Neural cell (in vitro differentiated cells): ENCODE data around the gene SLAMF6.

Experiments
- CTCF ChIP-seq: fragments of 450-650 bp; IDR thresholded peaks from 2 replicates; pipeline ENCODE4 v1.5.1; 2014; ENCODE audit warnings: antibody characterized with exemption, mild to moderate bottlenecking, moderate library complexity; ENCODE audit not compliant: poor library complexity, severe bottlenecking
- EP300 ChIP-seq: fragments of 450-650 bp; conservative IDR thresholded peaks from 2 replicates; pipeline ENCODE4 v1.6.1; 2014; ENCODE audit warnings: antibody characterized with exemption, mild to moderate bottlenecking, moderate library complexity; ENCODE audit not compliant: poor library complexity, severe bottlenecking
- POLR2AphosphoS5 ChIP-seq: IDR thresholded peaks from 2 replicates; pipeline ENCODE4 v1.6.1; 2012
- REST ChIP-seq: IDR thresholded peaks from 2 replicates; pipeline ENCODE4 v1.6.1; 2012; ENCODE audit warnings: borderline replicate concordance

GRCh38 chr1:160504651-160505050 is 18.4 kb downstream of the SLAMF6 start:
- TF ChIP-seq POLR2AphosphoS5 (no peak), CTCF (no peak), REST (no peak), EP300 (no peak)
